GM06990 (cell line): ENCODE measurements around the gene TMEM121B.

ENCODE experiments used
- DNase-seq: peaks from one replicate; pipeline ENCODE4 v3.0.0-alpha.2; 2011; ENCODE audit not compliant: insufficient read length; ENCODE audit errors: extremely low read depth
- H3K27me3 ChIP-seq: replicated peaks from 2 replicates; pipeline ENCODE4 v1.6.0; 2011; ENCODE audit warnings: low read length; ENCODE audit not compliant: control insufficient read depth, insufficient read depth
- H3K36me3 ChIP-seq: 2 replicates; pipeline ENCODE4 v1.5.1; 2011; ENCODE audit warnings: low read length; ENCODE audit not compliant: control insufficient read depth, insufficient read depth
- H3K4me3 ChIP-seq: replicated peaks from 2 replicates; pipeline ENCODE4 v1.5.1; 2011; ENCODE audit warnings: low read depth, mild to moderate bottlenecking, control low read depth, low read length
- TF ChIP-seq, protein P1 (sequence below): IDR thresholded peaks from 2 replicates; pipeline ENCODE4 v1.5.1; 2011; ENCODE audit warnings: low read length, control low read depth, mild to moderate bottlenecking, inconsistent platforms; ENCODE audit not compliant: insufficient read depth, poor library complexity, severe bottlenecking

The TMEM121B gene

DNA sequence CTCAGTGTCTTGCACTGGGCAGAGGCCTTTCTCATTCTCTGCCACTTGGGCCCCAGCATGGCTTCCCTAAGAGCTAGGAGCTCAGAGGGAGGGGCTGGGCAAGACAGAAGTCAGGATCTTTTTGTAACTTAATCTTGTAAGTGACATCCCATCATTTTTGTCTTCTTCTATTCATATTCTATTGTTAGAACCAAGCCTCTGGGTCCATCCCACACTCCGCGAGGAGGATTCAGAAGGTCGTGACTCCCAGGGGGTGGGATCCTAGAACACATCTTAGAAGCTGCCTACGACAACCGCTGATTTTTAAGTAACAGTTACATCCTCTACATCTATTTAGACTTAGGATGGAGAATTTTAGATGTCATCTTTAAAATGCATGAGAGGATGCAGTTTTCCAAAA is 37.9 kb downstream of the TMEM121B start:
- H3K36me3 ChIP-seq, result no peaks in the 10 kb centered on the region
- H3K27me3 ChIP-seq, result no peaks in the 10 kb centered on the region
- DNase-seq, result no peak
- TF ChIP-seq, protein P1, sequence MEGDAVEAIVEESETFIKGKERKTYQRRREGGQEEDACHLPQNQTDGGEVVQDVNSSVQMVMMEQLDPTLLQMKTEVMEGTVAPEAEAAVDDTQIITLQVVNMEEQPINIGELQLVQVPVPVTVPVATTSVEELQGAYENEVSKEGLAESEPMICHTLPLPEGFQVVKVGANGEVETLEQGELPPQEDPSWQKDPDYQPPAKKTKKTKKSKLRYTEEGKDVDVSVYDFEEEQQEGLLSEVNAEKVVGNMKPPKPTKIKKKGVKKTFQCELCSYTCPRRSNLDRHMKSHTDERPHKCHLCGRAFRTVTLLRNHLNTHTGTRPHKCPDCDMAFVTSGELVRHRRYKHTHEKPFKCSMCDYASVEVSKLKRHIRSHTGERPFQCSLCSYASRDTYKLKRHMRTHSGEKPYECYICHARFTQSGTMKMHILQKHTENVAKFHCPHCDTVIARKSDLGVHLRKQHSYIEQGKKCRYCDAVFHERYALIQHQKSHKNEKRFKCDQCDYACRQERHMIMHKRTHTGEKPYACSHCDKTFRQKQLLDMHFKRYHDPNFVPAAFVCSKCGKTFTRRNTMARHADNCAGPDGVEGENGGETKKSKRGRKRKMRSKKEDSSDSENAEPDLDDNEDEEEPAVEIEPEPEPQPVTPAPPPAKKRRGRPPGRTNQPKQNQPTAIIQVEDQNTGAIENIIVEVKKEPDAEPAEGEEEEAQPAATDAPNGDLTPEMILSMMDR, result no peak
- no peak overlapping the region for H3K4me3 ChIP-seq

DNA sequence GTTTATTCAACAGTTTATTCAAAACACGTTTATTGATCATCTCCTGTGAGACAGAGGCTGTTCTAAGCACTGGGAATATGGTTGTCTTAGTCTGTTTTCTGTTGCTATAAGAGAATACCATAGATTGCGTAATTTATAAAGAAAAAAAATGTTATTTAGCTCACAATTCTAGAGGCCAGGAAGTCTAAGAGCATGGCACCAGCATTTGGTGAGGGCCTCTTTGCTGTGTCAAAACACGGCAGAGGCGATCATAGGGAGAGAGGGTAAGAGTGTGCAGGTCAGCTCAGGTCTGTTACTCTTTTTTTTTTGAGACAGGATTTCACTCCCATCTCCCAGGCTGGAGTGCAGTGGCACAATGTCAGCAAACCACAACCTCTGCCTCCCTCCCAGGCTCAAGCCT is 41.6 kb downstream of the TMEM121B start:
- no peak for DNase-seq
- Histone ChIP-seq H3K4me3 (no peak overlapping the region), H3K27me3 (no peaks in the 10 kb centered on the region), H3K36me3 (no peaks in the 10 kb centered on the region)
- TF ChIP-seq, protein P1, result no peak

DNA sequence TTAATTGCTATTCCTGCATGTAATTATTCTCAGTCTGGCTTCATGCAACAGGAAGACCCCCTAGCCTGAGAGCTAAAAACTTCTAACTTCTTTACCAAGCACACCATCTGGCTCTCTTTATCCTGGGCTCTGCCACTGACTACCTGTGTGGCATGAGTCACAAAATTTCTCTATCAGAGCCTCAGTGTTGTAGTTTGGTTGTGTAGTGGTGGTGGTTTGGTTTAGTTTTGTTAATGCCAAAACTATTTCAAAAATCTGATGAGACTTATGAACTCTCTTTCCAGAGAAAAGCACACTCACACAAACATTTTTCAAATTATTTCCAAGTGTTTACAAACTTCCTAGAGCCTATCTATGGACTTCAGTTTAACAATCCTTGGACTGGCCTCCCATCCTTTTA is 43.9 kb downstream of the TMEM121B start:
- TF ChIP-seq, protein P1, result no peak
- Histone ChIP-seq H3K4me3 (no peak overlapping the region), H3K36me3 (no peaks in the 10 kb centered on the region), H3K27me3 (no peaks in the 10 kb centered on the region)
- DNase-seq, result no peak

DNA sequence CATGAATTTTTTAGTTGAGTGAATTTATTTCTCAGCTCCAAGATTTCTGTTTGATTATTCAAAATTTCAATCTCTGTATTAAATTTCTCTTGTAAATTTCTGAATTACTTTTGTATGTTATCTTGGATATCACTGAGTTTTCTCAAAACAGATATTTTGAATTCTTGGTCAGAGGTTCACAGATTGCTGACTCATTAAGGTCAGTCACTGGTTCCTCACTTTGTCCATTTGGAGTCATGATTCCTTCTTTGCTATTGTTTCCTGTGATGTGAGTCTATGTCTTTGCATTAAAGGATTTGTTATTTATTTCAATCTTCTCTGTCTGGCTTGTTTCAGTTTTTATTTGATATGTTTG is 46.5 kb downstream of the TMEM121B start:
- no peak for DNase-seq
- TF ChIP-seq, protein P1, result no peak
- no peak overlapping the region for H3K4me3 ChIP-seq
- no peaks in the 10 kb centered on the region for H3K27me3 ChIP-seq
- no peaks in the 10 kb centered on the region for H3K36me3 ChIP-seq

DNA sequence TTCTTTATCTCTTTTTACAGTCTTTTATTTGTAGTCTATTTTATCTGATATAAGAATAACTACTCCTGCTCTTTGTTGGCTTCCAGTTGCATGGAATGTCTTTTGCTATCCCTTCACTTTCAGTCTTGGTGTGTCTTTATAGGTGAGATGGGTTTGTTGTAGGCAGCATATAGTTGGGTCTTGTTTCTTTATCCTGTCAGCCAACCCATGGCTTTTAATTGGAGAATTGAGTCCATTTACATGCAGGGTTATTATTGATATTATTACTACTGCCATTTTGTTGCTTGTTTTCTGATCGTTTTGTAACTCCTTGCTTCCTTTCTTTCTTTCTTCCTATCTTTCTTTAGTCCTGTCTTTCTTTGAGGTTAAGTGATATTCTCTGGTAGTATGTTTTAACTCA is 48.3 kb downstream of the TMEM121B start:
- H3K4me3 ChIP-seq, result no peak overlapping the region
- no peak for DNase-seq
- TF ChIP-seq, protein P1, result no peak
- no peaks in the 10 kb centered on the region for H3K36me3 ChIP-seq
- H3K27me3 ChIP-seq, result no peaks in the 10 kb centered on the region
